M059J (cell line): Measurements from ENCODE around the gene GABBR2. TPM values are rescaled to one million over a fixed set of nuclear protein-coding genes. Genes with fewer than 3 reads are reported as not detected.

ENCODE experiments used
- DNase-seq: peaks from one replicate; pipeline ENCODE4 v3.0.0-alpha.2; 2012; ENCODE audit warnings: low read depth
- total RNA-seq: library from RNA; depleted of rRNA; stranded (reverse); fragments of >200 nt; shearing (Covaris generic); gene quantifications from 2 replicates; pipeline ENCODE4 v1.2.3, GENCODE V29; 2014

GABBR2 gene
- total RNA-seq, 1 experiment from 2014 or later, result not detected

DNA sequence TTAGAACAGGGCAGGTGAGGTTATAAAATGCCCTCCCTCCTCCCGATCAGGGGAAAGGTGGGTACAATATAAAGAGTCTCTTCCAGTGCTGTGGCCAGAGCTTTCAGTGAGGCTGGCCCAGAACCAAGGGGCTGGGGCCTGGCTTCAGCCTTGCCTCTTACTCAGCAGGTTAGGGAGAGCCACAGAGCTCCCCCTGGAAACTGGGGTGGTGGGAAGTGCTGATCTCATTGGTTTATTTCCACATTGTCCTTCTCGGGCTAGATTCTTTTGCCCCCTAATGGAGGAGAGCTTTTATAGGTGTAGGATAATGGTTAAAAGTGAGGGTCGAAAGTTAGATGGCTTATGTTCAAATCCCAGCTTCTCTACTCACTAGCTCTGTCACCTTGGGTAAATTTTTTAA lies 266.6 kb downstream of the GABBR2 start:
- no peak for DNase-seq

DNA sequence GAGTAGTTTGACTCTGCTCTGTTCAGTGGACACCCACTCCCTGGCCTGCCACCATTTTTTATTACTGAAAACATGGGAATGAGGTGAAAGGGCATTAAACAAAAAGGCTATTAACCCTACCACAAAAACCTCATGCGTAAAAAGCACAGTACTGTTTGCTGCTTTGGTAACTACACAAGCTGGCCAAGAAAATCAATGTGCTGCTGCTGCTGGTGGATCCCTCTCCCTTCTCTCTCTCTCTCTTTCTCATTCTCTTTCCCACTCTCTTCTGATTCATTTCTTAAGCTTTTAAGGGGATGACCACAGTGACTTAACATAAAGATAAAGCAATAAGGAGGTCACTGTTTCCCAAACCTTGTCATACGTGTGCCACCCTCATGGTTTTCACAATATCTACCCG lies 270.1 kb downstream of the GABBR2 start:
- DNase-seq, result no peak

DNA sequence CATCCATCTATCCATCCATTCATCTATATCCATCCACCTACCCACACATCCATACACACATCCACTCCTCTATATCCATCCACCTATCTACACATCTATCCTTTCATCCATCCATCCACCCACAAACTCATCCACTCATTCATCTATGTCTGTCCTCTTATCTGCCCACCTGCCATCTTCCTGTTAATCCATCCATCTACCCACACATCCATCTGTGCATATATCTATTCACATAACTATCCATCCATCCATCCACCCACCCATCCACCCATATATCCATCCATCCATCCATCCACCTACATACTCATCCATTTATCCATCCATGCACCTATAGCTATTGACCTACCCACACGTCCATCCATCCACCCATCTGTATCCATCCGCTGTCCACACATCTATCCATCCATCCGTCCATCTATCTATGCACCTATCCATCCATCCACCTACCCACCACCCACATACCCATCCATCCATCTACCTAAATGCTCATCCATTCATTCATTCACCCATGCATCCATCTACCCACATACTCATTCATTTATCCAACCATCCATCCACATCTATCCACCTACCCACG lies 271.2 kb downstream of the GABBR2 start:
- no peak for DNase-seq

DNA sequence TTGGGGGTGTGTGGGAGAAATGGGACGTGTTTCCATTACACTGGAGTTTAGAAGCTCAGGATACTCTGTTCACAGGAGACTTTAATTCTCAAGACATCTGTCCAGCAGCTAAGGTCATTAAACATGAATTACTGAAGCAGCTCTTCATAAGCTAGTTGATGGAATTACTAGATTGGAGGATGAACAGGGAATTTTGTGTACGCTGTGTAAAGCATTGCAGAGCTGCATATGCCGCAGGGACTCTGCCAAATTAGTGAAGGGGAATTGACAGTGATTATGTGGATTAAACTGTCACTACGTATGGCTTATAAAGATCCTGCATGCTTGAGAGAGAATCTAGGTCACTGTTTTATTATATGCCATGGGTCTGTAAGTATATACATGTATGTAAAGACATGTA lies 275.8 kb downstream of the GABBR2 start:
- DNase-seq, result no peak

DNA sequence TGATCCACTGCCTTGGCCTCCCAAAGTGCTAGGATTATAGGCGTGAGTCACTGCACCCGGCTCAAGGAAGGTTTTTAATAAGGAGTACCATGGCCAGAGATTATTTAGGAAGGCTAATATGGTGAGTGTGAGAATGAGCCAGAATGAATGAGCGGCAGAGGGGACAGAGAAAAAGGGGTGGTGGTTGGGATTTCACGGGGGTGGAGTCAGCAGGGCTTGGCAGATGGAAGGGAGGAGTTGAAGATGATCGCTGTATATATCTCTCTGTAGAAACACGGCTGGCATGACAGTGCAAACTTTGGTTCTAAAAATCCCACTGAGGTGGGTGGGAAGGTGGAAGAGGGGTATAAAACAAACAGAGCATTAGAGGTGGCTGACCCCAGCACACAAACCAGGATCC lies 276.6 kb downstream of the GABBR2 start:
- no peak for DNase-seq

DNA sequence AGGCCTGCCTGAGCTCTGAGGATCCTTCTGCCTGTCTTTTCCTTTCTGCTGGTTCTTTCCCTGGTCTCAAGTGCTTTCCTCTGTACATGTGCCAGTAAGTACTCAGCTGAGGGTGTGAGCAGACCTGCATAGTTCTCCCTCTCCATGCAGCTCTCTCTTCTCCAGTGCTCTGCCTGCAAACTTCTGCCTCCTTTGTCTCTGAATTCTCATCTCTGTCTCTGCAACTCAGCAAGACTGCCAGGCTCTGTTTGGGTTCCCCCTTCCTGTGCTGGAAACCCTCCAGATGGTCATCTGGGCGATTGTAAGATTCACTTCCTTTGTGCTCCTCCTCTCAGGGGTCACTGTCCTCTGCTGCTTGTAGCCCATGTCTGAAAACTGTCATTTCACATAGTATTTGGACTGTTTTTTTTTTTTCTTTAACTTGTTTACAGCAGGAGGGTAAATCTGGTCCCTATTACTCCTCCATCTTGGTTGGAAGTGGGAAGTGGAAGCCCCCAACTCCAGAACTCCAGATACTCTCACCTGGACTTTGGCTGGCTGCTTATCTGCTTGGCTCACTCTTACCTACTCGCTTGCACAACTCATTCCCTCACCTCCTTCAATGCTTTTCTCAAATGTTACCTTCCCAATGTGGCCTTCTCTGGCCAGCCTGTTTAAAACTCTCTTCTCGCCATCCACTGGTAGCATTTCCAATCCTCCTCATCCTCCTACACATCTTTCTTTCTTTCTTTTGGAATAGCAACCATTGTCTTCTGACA lies 278.0 kb downstream of the GABBR2 start:
- DNase-seq, result no peak

DNA sequence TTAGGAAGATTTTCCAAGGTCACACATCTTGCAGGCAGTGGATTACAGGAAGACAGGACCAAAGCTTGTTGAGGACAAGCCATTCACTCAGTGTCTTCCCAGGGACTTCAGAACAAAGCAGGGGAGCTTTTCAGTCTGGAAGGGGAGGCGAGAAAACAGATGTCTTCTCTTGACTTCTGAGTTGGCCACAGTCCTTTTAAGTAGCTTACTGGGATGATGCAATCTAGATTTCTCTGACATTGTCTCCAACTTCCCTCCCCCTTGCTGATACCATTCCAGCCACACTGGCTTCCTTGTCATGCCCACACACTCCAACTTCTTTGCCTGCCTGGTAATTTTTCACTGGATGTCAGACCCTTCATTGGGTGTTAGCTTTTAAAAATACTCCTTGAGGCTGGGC lies 279.1 kb downstream of the GABBR2 start:
- peak; percentile 34 for DNase-seq

DNA sequence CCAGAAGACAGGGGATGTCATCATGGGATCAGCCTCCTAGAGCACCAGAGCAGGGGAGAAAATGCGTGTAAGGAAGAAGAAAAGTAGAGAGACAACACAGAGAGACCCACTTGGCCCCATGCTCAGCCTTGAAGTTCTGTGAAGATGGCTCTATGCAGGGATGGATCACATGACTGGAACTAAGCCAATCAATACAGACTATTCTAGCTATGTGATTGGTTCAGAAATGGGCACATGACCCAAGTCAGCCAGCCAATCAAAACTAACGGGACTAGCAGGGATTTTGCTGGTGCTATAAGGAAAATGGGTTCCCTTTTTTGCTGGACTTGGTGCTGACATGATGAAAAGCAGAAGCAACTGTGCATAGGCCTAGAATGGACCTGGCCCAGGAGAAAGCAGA lies 280.3 kb downstream of the GABBR2 start:
- DNase-seq, result no peak

DNA sequence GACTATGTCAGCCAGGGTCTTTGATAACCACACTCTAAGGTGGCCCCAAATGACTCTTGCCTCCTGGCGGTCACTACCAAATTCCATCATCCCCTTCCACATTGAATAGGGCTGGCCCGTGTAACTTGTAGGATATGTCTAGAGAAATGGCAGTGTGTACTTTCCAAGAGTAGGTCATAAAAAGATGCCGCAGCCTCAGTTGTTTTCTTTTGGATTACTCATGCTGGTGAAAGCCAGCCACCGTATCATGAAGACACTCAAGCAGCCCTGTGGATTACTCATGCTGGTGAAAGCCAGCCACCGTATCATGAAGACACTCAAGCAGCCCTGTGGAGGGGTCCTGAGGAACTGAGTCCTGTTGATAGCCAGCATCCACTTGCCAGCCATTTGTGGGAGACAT lies 281.2 kb downstream of the GABBR2 start:
- peak; percentile 64 for DNase-seq

DNA sequence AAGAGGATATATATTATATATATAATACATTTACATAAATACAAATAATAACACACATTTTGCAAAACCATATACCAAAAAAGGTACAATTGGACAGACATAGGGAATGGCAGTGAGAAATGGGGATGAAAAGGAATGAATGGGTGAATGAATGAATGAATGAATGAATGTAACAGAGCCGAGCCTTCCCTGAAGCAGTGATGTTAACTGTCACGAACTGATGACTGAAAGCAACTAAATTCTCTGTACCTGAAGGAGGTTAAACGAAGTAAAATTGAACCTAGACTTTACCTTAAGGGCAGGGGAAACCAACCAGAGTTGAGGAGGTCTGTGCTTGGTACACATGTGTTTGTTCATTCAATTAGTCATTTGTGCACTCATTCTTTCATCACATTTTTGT lies 283.7 kb downstream of the GABBR2 start:
- no peak for DNase-seq

DNA sequence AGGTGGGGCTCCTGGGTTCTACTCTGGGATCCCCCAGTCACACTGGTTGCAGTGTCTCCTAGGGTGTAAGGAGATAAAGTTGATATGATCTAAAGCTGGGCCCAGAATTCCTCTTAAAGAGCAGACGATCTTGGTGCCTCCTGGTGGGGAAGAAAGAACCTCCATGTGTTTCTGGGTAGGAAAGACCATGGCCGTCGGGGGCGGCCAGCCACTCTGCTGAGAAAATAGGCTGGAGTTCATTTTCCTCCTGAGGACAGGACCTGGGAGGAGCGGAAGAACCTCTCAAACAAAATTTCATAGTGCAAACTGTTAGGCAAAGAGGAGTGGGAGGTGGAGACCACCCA lies 289.5 kb downstream of the GABBR2 start:
- no peak for DNase-seq

DNA sequence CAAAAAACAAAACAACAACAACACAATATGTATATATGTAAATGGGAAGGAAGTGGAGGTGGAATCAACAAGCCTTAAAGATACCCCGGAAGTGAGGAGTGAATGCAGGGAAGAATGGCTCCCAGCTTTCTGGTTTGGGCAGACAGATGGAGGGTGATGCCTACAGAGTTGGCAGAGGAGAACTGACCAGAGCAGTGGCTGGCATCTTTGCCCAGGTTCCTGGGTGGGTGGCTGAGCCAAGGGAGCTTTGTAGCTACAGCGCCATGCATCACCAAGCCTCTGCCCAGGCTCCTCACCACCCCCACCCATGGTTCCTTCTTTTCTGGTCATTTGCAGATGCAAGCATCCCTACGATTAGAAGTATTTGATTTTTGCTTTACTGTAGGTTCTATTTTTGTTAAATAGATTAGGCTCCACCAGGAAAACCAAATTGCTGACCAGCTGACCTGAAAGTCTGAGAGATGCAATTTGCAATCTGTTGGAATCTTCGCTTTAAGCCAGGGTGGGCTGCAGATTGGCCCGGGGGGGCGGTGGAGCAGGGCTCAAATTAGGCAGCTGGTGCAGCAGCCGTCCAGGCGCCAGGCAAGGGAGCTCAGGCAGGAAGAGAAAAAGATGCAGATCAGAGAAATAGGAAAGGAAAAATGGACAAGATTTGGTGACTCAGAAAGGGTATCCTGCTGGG lies 290.0 kb downstream of the GABBR2 start:
- DNase-seq, result no peak

DNA sequence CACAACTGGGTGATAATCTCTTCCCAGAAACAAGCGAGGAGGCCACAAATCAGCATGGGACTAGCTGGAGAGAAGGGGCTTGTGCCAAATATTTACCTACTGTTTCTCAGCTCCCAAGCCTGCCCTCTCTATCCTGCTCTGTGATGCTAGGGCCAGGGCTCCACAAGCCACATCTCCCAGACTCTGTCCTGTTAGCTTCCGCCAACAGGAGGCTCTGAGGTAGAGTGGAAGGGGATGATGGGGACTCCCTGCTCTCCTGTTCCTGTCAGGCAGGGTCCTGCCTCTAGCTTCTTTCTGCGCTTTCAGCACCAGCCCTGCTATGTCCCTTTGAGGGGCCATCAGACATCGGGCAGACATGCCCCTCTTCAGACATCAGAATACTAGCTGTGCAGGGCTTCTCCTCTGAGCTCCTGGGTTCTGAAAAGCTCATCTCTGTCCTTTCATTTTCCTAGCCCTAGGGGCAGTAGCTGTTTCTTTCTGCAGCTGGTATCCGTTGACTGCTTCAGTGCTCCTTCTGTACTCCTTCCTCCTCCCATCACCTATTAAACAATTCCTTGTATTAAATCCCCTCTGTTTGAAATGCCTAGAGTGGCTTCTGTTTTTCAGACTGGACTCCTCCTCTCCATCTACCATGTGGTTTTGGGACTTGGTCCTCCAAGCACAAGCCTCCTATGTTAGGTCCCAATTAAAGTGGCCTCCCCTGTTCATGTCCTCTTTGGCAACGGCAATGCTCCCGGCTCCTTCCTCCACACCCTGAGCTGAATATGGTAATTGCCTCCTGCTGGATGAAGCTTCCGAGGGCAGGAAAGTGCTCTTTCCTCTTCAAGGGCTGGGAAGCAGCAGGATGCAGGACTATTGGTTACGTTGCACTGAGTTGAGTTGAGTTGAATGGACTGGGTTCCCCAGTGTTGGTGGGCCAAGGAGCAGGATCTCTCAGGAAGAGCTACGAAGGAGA lies 292.2 kb downstream of the GABBR2 start:
- DNase-seq, result no peak

DNA sequence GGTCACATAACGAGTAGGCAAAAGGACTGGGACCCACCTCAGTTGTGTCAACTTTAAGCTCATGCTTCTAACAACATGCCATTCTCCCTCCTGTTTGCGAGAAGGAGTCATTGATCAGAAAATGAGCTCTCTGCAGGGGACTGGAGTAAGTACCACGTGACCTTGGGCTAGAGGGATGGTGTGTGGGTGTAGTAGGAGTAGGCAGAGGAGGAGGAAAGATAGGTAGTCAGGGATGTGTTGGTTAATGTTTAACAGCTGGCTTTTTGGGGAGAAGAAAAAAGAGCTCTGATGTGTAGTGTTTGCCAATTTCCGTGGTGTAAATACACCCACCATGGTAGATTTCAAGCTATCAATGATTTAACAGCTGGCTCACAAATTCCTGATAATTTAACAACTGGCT lies 293.0 kb downstream of the GABBR2 start:
- DNase-seq, result no peak

DNA sequence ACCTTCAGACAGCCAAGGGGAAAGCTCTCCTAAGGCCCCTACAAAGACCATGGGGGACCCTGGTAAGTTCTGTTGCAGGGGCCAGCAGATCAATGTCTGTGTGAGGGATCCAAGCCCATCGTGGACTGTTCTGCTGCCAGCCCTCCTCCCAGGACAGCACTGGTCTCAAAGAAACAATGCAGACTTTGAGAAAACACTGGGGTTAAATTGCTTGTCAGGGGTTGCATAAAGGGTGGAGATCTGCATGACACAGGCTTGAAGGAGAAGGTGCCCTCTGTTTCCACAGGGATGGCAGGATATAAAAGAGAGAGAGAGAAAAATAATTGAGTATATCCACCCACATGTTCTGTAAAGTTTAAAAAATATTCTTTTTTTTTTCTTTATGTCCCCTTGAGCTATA lies 295.7 kb downstream of the GABBR2 start:
- no peak for DNase-seq

DNA sequence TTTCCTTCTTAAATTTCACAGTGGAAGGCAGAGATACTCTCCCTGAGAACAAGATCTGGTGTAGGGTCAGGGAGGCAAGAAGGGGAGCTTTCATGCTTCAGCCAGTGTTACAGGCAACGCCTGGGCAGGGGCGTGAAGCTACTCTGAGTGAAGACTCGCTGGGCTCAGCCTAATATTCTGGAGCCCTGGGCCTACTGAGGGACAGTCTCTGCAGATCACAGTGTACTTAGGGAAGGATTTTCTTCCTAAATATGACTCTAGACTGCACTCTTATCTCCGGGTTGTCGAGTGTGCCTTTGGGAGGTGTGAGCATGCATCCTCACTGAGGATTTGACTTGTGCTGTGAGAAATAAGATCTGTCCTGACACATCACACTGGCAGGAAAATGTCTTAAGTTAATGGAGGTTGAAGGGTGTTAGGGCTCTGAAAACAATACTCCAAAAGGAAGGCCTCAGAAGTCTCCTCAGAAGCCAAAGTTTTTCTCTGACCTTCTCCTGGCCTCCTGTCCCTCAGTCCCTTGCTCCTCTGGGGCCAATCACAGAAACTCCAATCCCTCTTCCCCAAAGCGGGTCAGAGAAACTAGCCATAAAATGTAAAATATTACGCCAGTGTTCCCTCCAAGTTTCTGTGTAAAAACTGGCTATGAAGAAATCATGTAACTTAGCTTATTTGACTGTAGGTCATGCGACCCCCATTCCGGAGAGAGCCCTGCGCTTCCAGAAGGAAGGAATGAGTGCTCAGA lies 296.5 kb downstream of the GABBR2 start:
- no peak for DNase-seq

DNA sequence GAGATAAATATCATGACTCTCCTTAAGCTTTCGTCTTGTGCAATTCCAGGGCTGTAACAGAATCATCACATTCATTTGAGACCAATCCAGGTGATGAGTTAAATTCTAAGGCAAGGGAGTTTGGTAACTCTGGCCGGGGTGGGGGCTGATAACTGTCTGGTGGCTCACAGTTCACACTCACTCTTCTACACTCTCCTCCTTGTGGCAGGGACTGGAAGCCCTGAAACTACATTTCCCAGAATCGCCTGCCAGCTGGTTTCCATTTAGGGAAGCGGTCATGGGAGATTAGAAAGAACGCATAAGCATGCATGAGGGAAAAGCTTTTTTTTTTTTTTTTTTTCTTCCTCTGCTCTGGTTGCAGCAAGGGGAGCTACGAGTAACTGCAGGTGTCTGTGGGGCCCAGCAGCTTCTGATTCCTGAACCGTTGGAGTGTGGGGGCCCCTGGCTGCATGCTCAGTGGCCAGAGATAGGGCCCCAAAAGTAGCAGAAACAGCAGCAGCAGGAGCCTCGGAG lies 298.5 kb downstream of the GABBR2 start:
- peak; percentile 55 for DNase-seq

DNA sequence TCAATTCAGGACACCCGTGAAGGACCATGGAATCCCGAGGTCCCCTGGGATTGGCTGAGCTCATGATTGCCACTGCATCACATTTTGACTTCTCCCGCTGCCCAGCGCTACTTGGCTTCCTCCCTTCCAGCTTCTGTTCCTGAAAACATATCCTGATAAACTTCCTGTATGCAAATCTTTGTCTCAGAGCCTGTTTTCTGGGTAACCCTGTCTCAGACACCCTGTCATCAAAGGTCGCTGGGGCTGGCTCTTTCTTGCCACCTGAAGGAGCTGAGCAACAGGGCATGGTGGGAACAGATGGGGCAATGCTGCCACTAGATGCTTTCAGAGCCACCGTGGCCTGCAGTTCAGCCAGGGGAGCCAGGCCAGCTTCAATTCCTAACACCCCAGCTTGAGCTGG lies 299.0 kb downstream of the GABBR2 start:
- no peak for DNase-seq

DNA sequence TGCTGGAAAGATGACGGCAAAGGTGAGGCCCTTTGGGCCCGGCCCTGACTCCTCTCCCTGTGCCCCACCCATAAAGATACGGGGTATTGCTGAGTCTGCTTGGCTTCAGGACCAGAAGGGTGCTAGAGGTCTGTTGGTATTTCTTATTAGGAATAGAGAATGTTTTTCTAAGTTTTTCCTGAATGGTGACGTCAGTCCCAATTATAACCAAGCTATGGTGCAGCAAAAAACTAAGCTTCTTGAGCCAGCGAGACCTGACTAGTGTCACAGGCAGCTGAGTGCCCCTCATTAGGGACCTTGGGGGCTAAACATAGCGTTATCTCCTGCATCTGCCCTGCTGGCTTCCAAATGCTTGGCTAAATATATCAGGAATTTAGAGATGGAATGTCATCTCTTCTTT lies 302.3 kb downstream of the GABBR2 start:
- no peak for DNase-seq

DNA sequence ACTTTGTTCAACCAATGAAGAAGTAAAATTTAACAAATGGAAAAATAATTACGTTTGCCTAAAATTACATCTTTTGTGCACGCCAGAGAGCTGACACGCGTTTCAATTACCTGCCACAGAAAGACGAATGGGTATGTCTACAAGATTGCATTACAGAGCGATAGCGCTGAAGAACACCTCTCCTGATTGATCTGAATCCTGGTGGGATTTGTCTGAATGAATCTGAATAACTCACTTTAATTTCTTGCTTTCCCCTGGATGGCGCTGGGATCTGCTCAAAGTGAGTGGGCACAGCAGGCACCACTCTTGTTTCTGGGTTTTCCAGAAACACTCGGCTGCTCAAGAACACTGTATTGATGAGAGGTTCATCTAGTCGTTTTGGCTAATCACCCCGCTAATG lies 304.5 kb downstream of the GABBR2 start:
- DNase-seq, result no peak

DNA sequence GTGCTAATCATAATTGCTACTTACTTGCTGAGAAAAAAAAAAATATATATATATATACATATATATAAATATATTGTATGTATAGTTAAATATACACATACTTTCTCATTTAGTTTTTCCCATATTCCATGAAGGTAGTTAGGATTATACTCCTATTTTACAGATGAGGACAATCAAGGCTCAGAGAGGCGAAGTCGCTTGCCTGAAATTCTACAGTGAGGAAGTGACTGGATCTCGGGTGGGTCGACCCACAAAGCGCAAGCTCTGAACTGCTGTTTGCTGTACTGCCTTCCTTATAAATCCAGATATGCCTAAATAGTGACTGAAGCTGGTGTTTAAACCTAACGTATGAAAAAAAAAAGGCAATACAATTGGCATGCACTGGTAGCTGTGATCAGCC lies 305.0 kb downstream of the GABBR2 start:
- no peak for DNase-seq
